Caco-2 (cell line): ENCODE data around the gene SMIM44. TPM values are rescaled to one million over a fixed set of nuclear protein-coding genes. Genes with fewer than 3 reads are reported as not detected.
A peak's percentile ranks its signal among the peaks of the same experiment; 100 is the strongest.

Experiments used
- BruUV-seq: library from RNA; stranded (reverse); fragments of 400-500 nt; replicated peaks from 2 replicates; lab custom pipeline; 2021; lab: Mats Ljungman, UMichigan
- CTCF ChIA-PET: fragments of 300-600 bp; sonication (Branson Sonifier 250); formaldehyde crosslinking; loops from one replicate; lab custom pipeline; 2022; ENCODE audit warnings: antibody characterized with exemption; lab: Charles Lee
- POLR2A ChIA-PET: fragments of 300-600 bp; sonication (Branson Sonifier 250); formaldehyde crosslinking; loops from one replicate; lab custom pipeline; 2022; ENCODE audit warnings: antibody characterized with exemption; lab: Charles Lee
- DNase-seq, 2 experiments: peaks; one replicate each; pipeline versions ENCODE4 v3.0.0 to v3.0.0-alpha.2; 2020 to 2022
- H3K27me3 ChIP-seq: replicated peaks from 2 replicates; pipeline ENCODE4 v1.6.0; 2011; ENCODE audit warnings: low read length; ENCODE audit not compliant: control insufficient read depth, insufficient read depth
- H3K36me3 ChIP-seq: 2 replicates; pipeline ENCODE4 v1.5.1; 2011; ENCODE audit warnings: low read length; ENCODE audit not compliant: control insufficient read depth, insufficient read depth
- H3K4me1 ChIP-seq: fragments of 250-450 bp; sonication (Bioruptor Pico); 2 replicates; pipeline ENCODE4 v1.5.1; 2020; ENCODE audit warnings: mild to moderate bottlenecking
- H3K4me3 ChIP-seq: 2 replicates; pipeline ENCODE4 v1.5.1; 2011; ENCODE audit warnings: low read depth, mild to moderate bottlenecking, control low read depth, low read length
- H3K9me3 ChIP-seq: fragments of 250-450 bp; sonication (Bioruptor Pico); 2 replicates; pipeline ENCODE4 v1.5.1; 2020; ENCODE audit warnings: mild to moderate bottlenecking, moderate library complexity
- H3K27ac Mint-ChIP-seq: one replicate; pipeline ENCODE4 v1.8.0; 2022; ENCODE audit warnings: mixed read lengths; ENCODE audit not compliant: unreplicated experiment
- H3K27me3 Mint-ChIP-seq: one replicate; pipeline ENCODE4 v1.8.0; 2022; ENCODE audit warnings: mixed read lengths; ENCODE audit not compliant: insufficient read depth, unreplicated experiment
- H3K36me3 Mint-ChIP-seq: one replicate; pipeline ENCODE4 v1.8.0; 2022; ENCODE audit warnings: mild to moderate bottlenecking, mixed read lengths; ENCODE audit not compliant: insufficient read depth, unreplicated experiment
- H3K4me1 Mint-ChIP-seq: one replicate; pipeline ENCODE4 v1.8.0; 2022; ENCODE audit warnings: low read depth, mixed read lengths; ENCODE audit not compliant: unreplicated experiment
- H3K4me3 Mint-ChIP-seq: one replicate; pipeline ENCODE4 v1.8.0; 2022; ENCODE audit warnings: mild to moderate bottlenecking, moderate library complexity, mixed read lengths; ENCODE audit not compliant: unreplicated experiment
- H3K9me3 Mint-ChIP-seq: one replicate; pipeline ENCODE4 v1.8.0; 2022; ENCODE audit warnings: mixed read lengths; ENCODE audit not compliant: unreplicated experiment
- intact Hi-C: fragments of 100-400 bp; cut with micrococcal nuclease; formaldehyde crosslinking; loops from one replicate; pipeline ENCODE4 v1.10.0; 2022; ENCODE audit not compliant: unreplicated experiment
- total RNA-seq: library from RNA; stranded (reverse); gene quantifications from 2 replicates; pipeline ENCODE4 v1.2.3, GENCODE V29; 2022
- TF ChIP-seq, protein P1 (sequence below), 2 experiments: fragments of 200-600 bp in 1 of 2; IDR thresholded peaks; 1 replicate in 1 of 2; 2 replicates in 1 of 2; pipeline versions ENCODE4 v1.5.1 to v1.8.0; 2011 to 2022; ENCODE audit warnings: antibody characterized with exemption in 1 of 2, control low read depth in 1 of 2, inconsistent platforms in 1 of 2, low read depth in 1 of 2, low read length in 1 of 2, mild to moderate bottlenecking in 1 of 2, moderate library complexity in 1 of 2; ENCODE audit not compliant: insufficient read depth in 1 of 2, severe bottlenecking in 1 of 2, unreplicated experiment in 1 of 2

The SMIM44 gene
- total RNA-seq, 1 experiment from 2014 or later, result not detected

DNA sequence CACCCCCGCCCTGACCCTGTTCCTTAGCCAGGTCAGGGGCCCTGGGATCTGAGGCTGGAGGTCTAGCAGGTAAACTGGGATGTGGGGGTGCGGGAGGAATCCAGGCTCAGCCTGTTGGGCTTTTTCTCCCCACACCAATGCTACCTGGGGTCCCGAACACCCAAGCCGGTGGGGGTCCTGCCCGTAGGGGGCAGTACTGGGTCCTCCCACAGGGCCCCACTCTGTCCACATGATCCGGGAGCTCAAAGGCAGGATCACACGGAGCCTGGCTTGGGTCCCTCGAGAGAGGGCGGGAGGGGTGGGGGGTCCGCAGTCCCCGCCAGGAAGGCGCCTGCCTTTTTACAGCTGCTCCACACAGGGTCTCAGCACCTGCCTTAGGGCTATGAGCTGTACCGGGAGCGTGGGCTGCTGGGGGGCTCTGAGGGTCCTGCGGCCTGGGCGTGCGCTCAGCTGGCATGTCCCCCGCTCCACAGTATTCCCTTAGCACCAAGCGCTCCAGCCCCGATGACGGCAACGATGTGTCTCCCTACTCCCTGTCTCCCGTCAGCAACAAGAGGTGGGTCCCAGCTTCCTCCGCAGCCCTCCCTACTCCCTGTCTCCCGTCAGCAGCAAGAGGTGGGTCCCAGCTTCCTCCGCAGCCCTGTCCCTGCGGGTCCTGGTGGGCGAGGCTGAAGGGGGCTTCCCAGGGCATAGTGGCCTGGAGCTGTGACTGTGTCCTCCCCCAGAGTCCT is 43.4 kb upstream of the SMIM44 start:
- POLR2A ChIA-PET, result no interaction called here
- CTCF ChIA-PET, result no interaction called here
- BruUV-seq, result no TSS peak
- TF ChIP-seq, protein P1, sequence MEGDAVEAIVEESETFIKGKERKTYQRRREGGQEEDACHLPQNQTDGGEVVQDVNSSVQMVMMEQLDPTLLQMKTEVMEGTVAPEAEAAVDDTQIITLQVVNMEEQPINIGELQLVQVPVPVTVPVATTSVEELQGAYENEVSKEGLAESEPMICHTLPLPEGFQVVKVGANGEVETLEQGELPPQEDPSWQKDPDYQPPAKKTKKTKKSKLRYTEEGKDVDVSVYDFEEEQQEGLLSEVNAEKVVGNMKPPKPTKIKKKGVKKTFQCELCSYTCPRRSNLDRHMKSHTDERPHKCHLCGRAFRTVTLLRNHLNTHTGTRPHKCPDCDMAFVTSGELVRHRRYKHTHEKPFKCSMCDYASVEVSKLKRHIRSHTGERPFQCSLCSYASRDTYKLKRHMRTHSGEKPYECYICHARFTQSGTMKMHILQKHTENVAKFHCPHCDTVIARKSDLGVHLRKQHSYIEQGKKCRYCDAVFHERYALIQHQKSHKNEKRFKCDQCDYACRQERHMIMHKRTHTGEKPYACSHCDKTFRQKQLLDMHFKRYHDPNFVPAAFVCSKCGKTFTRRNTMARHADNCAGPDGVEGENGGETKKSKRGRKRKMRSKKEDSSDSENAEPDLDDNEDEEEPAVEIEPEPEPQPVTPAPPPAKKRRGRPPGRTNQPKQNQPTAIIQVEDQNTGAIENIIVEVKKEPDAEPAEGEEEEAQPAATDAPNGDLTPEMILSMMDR (IDR thresholded peaks at IDR 0.05; ENCODE audit: insufficient read depth in 1 of 2, low read depth in 1 of 2, low read length in 1 of 2, severe bottlenecking in 1 of 2, unreplicated experiment in 1 of 2), result peak in 1 of 2 experiments; percentile 19
- no peaks in the 10 kb centered on the region for H3K9me3 Mint-ChIP-seq
- no peak overlapping the region for H3K27ac Mint-ChIP-seq
- 0 out of 2 replicates have a peak, but pooled peaks cover 1% of the 10 kb centered on the region for H3K36me3 ChIP-seq
- no peaks in the 10 kb centered on the region for H3K4me1 ChIP-seq
- DNase-seq, result no peak
- H3K4me3 ChIP-seq, result no peak overlapping the region
- no peaks in the 10 kb centered on the region for H3K27me3 ChIP-seq
- H3K36me3 Mint-ChIP-seq, result peaks cover 23% of the 10 kb centered on the region
- no peaks in the 10 kb centered on the region for H3K4me1 Mint-ChIP-seq
- no peaks in the 10 kb centered on the region for H3K27me3 Mint-ChIP-seq
- H3K9me3 ChIP-seq, result no peaks in the 10 kb centered on the region
- intact Hi-C loops, result no loop called here
- no peak overlapping the region for H3K4me3 Mint-ChIP-seq

DNA sequence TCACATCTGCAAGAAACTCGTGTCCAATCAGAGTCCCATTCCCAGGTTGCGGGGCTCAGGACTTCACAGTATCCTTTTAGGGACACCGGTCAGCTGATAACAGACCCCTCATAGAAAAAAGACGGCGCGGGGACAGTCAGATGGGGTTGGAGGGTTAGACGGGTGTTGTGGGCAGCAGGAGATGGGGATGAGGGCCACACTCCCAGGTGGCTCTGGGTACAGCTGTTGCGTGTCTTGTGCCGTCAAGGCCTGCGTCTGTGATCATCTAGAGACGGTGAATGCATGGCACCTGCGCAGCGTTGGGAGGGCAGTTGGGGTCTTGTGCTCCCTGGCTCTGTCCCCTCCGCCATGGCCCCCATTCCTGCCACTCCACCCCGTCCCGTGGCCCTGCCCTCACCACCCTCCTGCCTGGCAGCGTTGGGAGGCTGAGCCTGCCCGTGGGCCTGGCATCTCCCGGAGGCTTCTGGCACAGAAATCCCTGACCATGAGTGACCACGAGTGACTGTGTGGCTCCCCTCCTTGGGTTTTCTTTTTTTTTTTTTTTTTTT is 41.7 kb upstream of the SMIM44 start:
- POLR2A ChIA-PET, result no interaction called here

DNA sequence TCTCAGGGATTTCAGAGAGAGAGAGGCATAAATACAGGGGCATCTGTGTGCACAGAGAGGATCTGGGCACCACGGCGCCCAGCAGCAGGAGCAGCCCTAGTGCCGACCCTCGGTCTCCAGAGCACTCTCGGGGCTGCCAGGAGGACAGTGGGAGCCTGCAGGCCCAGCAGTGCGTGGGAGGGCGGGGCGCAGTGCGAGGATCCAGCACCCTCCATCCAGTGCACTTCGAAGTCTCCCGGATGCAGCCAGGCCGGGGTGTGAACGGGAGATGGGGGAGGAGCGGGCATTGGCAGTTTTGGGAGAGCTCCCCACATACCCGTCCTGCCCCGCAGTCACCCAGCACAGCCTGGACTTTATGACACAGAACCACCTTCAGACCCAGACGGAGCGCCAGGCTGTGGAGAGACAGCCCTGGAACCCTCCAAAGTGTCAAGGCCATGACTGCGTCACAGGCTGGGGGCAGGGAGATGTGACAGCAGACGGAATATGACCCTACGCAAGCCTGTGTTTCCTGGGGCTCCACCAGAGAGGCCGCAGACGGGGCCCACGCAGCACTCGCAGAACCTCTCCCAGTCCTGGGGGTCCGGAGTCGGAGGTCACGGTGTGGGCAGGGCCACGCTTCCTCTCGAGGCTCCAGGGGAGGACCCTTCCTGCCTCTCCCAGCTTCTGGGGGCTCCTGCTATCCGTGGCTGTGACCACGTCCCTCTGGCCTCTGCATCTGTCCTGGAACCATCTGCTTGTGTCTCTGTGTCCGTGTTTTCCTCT is 41.0 kb upstream of the SMIM44 start:
- intact Hi-C loops, result no loop called here
- 0 out of 2 replicates have a peak, but pooled peaks cover 1% of the 10 kb centered on the region for H3K36me3 ChIP-seq
- no peaks in the 10 kb centered on the region for H3K27me3 Mint-ChIP-seq
- CTCF ChIA-PET, result no interaction called here
- H3K27ac Mint-ChIP-seq, result no peak overlapping the region
- H3K9me3 Mint-ChIP-seq, result no peaks in the 10 kb centered on the region
- no peaks in the 10 kb centered on the region for H3K4me1 ChIP-seq
- BruUV-seq, result no TSS peak
- no peaks in the 10 kb centered on the region for H3K9me3 ChIP-seq
- H3K4me3 Mint-ChIP-seq, result no peak overlapping the region
- no peak for DNase-seq
- POLR2A ChIA-PET, result no interaction called here
- H3K27me3 ChIP-seq, result no peaks in the 10 kb centered on the region
- TF ChIP-seq, protein P1 (IDR thresholded peaks at IDR 0.05; ENCODE audit: insufficient read depth in 1 of 2, low read depth in 1 of 2, low read length in 1 of 2, severe bottlenecking in 1 of 2, unreplicated experiment in 1 of 2), result no peak
- H3K36me3 Mint-ChIP-seq, result peaks cover 36% of the 10 kb centered on the region
- no peak overlapping the region for H3K4me3 ChIP-seq
- peaks cover 6% of the 10 kb centered on the region for H3K4me1 Mint-ChIP-seq

More for the DNA sequence above, 41.7 kb upstream of the SMIM44 start:
- BruUV-seq, result no TSS peak
- Mint-ChIP-seq H3K27ac (no peak overlapping the region), H3K4me1 (peaks cover 6% of the 10 kb centered on the region), H3K27me3 (no peaks in the 10 kb centered on the region), H3K36me3 (peaks cover 29% of the 10 kb centered on the region), H3K9me3 (no peaks in the 10 kb centered on the region), H3K4me3 (no peak overlapping the region)
- intact Hi-C loops, result no loop called here
- Histone ChIP-seq H3K27me3 (no peaks in the 10 kb centered on the region), H3K4me1 (no peaks in the 10 kb centered on the region), H3K4me3 (no peak overlapping the region), H3K36me3 (0 out of 2 replicates have a peak, but pooled peaks cover 1% of the 10 kb centered on the region), H3K9me3 (no peaks in the 10 kb centered on the region)
- CTCF ChIA-PET, result no interaction called here
- no peak for DNase-seq
- TF ChIP-seq, protein P1 (IDR thresholded peaks at IDR 0.05; ENCODE audit: insufficient read depth in 1 of 2, low read depth in 1 of 2, low read length in 1 of 2, severe bottlenecking in 1 of 2, unreplicated experiment in 1 of 2), result no peak
